ENCODE results near the gene ZNF850. TPM values are rescaled to one million over a fixed set of nuclear protein-coding genes. Genes with fewer than 3 reads are reported as not detected.
"Not testable (repeated sequence)": the region's sequence is repeated elsewhere in the genome, so short reads cannot be mapped to it uniquely, and the experiment has no call there.

Gene ZNF850
- total RNA-seq (3.7 TPM), polyA plus RNA-seq (ENCODE audit: insufficient read depth in 1 of 8, insufficient read length in 8 of 8, low replicate concordance in 1 of 8) (1 to 10 TPM in 6 of 8 donors, under 1 TPM in 2; 0.91 to 2.0 (median 1.3) TPM)
- long read RNA-seq, donor 1, full-length matches to known transcripts, result 1 of 1 reads
- long read RNA-seq, donor 1, partial matches to known transcripts, result 0 of 1 reads
- long read RNA-seq, donor 1, other reads (novel, unspliced or antisense), result 0 of 1 reads
- long read RNA-seq, donor 2, result 0 reads
- long read RNA-seq, donor 3, result 0 reads
- long read RNA-seq, donor 4, full-length matches to known transcripts, result 1 of 1 reads
- long read RNA-seq, donor 4, partial matches to known transcripts, result 0 of 1 reads
- long read RNA-seq, donor 4, other reads (novel, unspliced or antisense), result 0 of 1 reads
- long read RNA-seq, donor 5, partial matches to known transcripts, result 6 of 6 reads
- long read RNA-seq, donor 5, other reads (novel, unspliced or antisense), result 0 of 6 reads
- long read RNA-seq, donor 6, full-length matches to known transcripts, result 1 of 1 reads
- long read RNA-seq, donor 6, partial matches to known transcripts, result 0 of 1 reads
- long read RNA-seq, donor 6, other reads (novel, unspliced or antisense), result 0 of 1 reads
- long read RNA-seq, donor 7, result 0 reads
- long read RNA-seq, donor 8, result 0 reads
- long read RNA-seq, donor 9, full-length matches to known transcripts, result 1 of 1 reads
- long read RNA-seq, donor 9, partial matches to known transcripts, result 0 of 1 reads
- long read RNA-seq, donor 9, other reads (novel, unspliced or antisense), result 0 of 1 reads
- long read RNA-seq, donor 10, full-length matches to known transcripts, result 1 of 20 reads
- long read RNA-seq, donor 10, partial matches to known transcripts, result 19 of 20 reads
- long read RNA-seq, donor 10, other reads (novel, unspliced or antisense), result 0 of 20 reads
- long read RNA-seq, donor 11, result 0 reads

DNA sequence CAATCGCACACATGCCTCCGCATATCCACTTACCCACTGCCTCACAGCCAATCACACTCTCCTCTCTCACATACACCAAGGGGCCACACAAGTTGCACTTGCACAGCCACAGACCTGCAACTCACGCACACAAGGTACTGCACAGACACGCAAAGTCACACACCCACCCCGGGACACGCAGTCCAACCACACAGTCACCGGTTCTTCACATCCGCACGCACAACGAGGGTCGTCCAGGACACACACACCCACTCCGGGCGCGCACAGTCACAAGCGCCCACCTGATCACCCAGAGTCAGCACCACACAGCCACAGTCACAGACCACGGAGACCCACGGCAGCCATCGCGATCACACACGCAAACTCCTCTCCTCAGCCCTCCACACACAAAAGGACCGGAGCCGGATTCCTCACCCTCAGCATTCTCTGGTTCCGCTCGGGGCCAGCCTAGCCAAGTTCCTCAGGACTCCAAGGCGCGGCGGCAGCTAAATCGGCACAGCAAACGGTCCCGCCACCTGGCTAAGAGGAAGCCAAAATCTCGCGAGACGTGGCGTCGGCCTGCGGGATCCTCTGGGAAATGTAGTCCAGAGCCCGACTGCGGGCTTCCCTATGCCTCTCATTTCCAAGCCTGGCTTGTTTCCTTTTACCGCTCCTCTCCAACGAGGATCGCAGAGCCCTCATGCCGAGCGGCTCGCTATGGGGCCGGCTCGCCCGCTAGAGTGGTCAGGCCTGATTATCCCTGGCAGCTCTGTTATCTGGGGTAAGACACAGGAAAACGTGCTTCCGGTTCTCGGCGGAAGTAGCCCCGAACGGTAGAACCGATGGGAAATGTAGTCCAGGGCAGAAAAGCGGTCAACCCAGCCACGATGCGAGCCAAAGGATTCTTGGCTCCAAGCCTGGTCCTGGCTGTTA, at the start of gene ZNF850:
Gene ZNF850 (minus strand): TSS at position 497 of the 912 bp plus-strand sequence. CDS start 10,201 bp downstream, outside the sequence.
- WGBS (ENCODE audit: insufficient coverage), result under 1% methylated on average over 42 of the region's 57 CpGs
- H3K27me3 ChIP-seq (ENCODE audit: control insufficient read depth, insufficient read depth, low read length), result no peaks in the 10 kb centered on the region
- peak within 1 kb of the TSS; percentile 83 for H3K4me3 ChIP-seq (ENCODE audit: low read length)
- peaks cover 21% of the 10 kb centered on the region for H3K9me3 ChIP-seq (replicated peaks; ENCODE audit: control insufficient read depth, low read depth, low read length)
- H3K4me1 ChIP-seq (ENCODE audit: control insufficient read depth, insufficient read depth, low read length), result peaks cover 13% of the 10 kb centered on the region
- H3K27ac ChIP-seq (ENCODE audit: low read length), result peak within 1 kb of the TSS; percentile 91
- H3K36me3 ChIP-seq (ENCODE audit: control insufficient read depth, insufficient read depth, low read length), result peaks cover 7% of the 10 kb centered on the region
- peak; percentile 97 for DNase-seq

DNA sequence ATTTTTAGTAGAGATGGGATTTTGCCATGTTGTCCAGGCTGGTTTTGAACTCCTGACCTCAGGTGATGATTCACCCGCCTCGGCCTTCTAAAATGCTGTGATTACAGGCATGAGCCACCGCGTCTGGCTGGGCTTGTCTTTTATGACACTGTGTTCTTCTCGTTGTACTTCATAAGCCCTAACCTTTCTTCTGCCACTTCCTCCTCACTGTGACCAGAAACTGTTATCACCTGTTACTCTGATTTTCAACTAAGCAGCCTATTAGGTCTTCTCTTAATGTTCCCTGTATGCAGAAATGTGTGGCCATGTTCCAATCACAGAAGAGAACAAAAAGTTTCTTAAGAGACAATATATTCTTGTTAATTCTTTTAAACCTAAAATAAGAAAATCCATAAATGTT, 49.2 kb upstream of the ZNF850 start:
- Histone ChIP-seq H3K9me3 (replicated peaks; ENCODE audit: control insufficient read depth, low read depth, low read length) (peaks cover 77% of the 10 kb centered on the region), H3K36me3 (ENCODE audit: control insufficient read depth, insufficient read depth, low read length) (peaks cover 50% of the 10 kb centered on the region)

DNA sequence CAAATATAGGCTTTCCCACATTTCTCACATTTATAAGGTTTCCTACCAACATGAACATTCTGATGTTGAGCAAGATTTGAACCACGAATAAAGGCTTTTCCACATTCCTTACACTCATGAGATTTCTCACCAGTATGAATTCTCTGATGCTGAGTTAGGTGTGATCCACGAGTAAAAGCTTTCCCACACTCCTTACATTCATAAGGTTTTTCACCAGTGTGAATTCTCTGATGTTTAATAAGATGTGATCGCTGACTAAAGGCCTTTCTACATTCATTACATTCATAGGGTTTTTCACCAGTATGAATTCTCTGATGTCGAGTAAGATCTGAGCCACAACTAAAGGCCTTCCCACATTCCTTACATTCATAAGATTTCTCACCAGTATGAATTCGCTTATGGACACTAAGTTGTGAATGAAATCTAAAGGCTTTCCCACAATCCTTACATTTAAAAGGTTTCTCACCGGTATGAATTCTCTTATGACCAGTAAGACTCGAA, 46.6 kb upstream of the ZNF850 start:
- Histone ChIP-seq H3K36me3 (ENCODE audit: control insufficient read depth, insufficient read depth, low read length) (peaks cover 44% of the 10 kb centered on the region), H3K4me3 (ENCODE audit: low read length) (no peak overlapping the region), H3K9me3 (replicated peaks; ENCODE audit: control insufficient read depth, low read depth, low read length) (peaks cover 78% of the 10 kb centered on the region), H3K27me3 (ENCODE audit: control insufficient read depth, insufficient read depth, low read length) (no peaks in the 10 kb centered on the region), H3K27ac (ENCODE audit: low read length) (no peak overlapping the region), H3K4me1 (ENCODE audit: control insufficient read depth, insufficient read depth, low read length) (no peaks in the 10 kb centered on the region)
- no peak for DNase-seq
- WGBS (ENCODE audit: insufficient coverage), result no CpG with 5 or more reads among the region's 7 CpGs

More for the DNA sequence above, 49.2 kb upstream of the ZNF850 start:
- no peak for DNase-seq
- H3K4me1 ChIP-seq (ENCODE audit: control insufficient read depth, insufficient read depth, low read length), result no peaks in the 10 kb centered on the region
- no peak overlapping the region for H3K4me3 ChIP-seq (ENCODE audit: low read length)
- H3K27me3 ChIP-seq (ENCODE audit: control insufficient read depth, insufficient read depth, low read length), result no peaks in the 10 kb centered on the region
- WGBS (ENCODE audit: insufficient coverage), result 100% methylated on average over 2 of the region's 5 CpGs
- no peak overlapping the region for H3K27ac ChIP-seq (ENCODE audit: low read length)

DNA sequence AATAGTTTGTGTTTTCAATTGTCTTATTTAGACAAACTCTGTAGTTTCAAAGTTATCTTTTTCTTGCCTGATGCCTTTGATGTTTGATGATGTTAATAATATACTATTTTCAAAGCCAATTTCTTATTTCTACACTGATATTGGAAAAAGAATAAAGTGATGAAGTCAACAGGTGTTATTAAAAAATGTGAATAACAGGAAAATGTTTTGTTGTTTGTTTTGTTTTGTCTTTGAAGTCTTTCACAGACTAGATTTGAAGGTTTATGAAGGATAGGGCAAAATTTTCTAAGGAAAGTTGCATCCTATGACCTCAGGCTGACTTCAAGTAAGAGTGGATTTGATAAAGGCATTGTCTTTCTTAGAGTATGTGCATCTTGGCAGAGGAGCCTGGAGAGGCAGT, 34.4 kb upstream of the ZNF850 start:
- Histone ChIP-seq H3K36me3 (ENCODE audit: control insufficient read depth, insufficient read depth, low read length) (peaks cover 8% of the 10 kb centered on the region), H3K4me3 (ENCODE audit: low read length) (no peak overlapping the region), H3K27me3 (ENCODE audit: control insufficient read depth, insufficient read depth, low read length) (no peaks in the 10 kb centered on the region), H3K9me3 (replicated peaks; ENCODE audit: control insufficient read depth, low read depth, low read length) (peaks cover 35% of the 10 kb centered on the region), H3K4me1 (ENCODE audit: control insufficient read depth, insufficient read depth, low read length) (no peaks in the 10 kb centered on the region), H3K27ac (ENCODE audit: low read length) (no peak overlapping the region)
- DNase-seq, result no peak

GRCh38 chr19:36805364-36805763, 32.8 kb upstream of the ZNF850 start:
- Histone ChIP-seq H3K36me3 (ENCODE audit: control insufficient read depth, insufficient read depth, low read length) (peaks cover 18% of the 10 kb centered on the region), H3K9me3 (replicated peaks; ENCODE audit: control insufficient read depth, low read depth, low read length) (peaks cover 34% of the 10 kb centered on the region), H3K27ac (ENCODE audit: low read length) (no peak overlapping the region)

GRCh38 chr19:36797786-36798108, 25.1 kb upstream of the ZNF850 start:
- 0% methylated on average over 5 of the region's 9 CpGs for WGBS (ENCODE audit: insufficient coverage)
- peaks cover 16% of the 10 kb centered on the region for H3K36me3 ChIP-seq (ENCODE audit: control insufficient read depth, insufficient read depth, low read length)
- DNase-seq, result no peak

More at GRCh38 chr19:36805364-36805763, 32.8 kb upstream of the ZNF850 start:
- Histone ChIP-seq H3K4me3 (ENCODE audit: low read length) (no peak overlapping the region), H3K27me3 (ENCODE audit: control insufficient read depth, insufficient read depth, low read length) (no peaks in the 10 kb centered on the region), H3K4me1 (ENCODE audit: control insufficient read depth, insufficient read depth, low read length) (no peaks in the 10 kb centered on the region)
- WGBS (ENCODE audit: insufficient coverage), result no CpG with 5 or more reads among the region's 1 CpG
- no peak for DNase-seq

DNA sequence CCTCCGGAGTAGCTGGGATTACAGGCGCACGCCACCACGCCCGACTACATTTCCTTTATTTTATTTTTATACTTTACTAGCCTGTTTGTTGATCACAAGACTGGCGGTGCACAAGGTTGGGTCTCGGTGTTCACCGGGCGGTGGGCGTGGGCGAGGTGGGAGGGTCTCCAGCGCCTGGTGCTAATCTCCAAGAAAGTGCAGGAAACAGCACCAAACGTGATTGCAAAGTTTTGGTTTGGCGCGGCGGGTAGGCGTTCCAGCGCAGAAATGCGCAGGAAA, 24.0 kb upstream of the ZNF850 start:
- Histone ChIP-seq H3K4me1 (ENCODE audit: control insufficient read depth, insufficient read depth, low read length) (no peaks in the 10 kb centered on the region), H3K36me3 (ENCODE audit: control insufficient read depth, insufficient read depth, low read length) (peaks cover 10% of the 10 kb centered on the region), H3K4me3 (ENCODE audit: low read length) (peak overlapping the region; percentile 82), H3K27me3 (ENCODE audit: control insufficient read depth, insufficient read depth, low read length) (no peaks in the 10 kb centered on the region), H3K27ac (ENCODE audit: low read length) (peak overlapping the region; percentile 94), H3K9me3 (replicated peaks; ENCODE audit: control insufficient read depth, low read depth, low read length) (peaks cover 15% of the 10 kb centered on the region)
- 7% methylated on average over 14 of the region's 19 CpGs for WGBS (ENCODE audit: insufficient coverage)
- no peak for DNase-seq

More at GRCh38 chr19:36797786-36798108, 25.1 kb upstream of the ZNF850 start:
- Histone ChIP-seq H3K27ac (ENCODE audit: low read length) (peak overlapping the region; percentile 94), H3K4me3 (ENCODE audit: low read length) (peak overlapping the region; percentile 82), H3K4me1 (ENCODE audit: control insufficient read depth, insufficient read depth, low read length) (no peaks in the 10 kb centered on the region), H3K9me3 (replicated peaks; ENCODE audit: control insufficient read depth, low read depth, low read length) (peaks cover 16% of the 10 kb centered on the region), H3K27me3 (ENCODE audit: control insufficient read depth, insufficient read depth, low read length) (no peaks in the 10 kb centered on the region)

- not testable (repeated sequence) for H3K27ac ChIP-seq (ENCODE audit: low read length); H3K4me3 ChIP-seq (ENCODE audit: low read length); H3K4me1 ChIP-seq (ENCODE audit: control insufficient read depth, insufficient read depth, low read length); DNase-seq; H3K36me3 ChIP-seq (ENCODE audit: control insufficient read depth, insufficient read depth, low read length); H3K27me3 ChIP-seq (ENCODE audit: control insufficient read depth, insufficient read depth, low read length)
- peaks cover 11% of the 10 kb centered on the region for H3K9me3 ChIP-seq (replicated peaks; ENCODE audit: control insufficient read depth, low read depth, low read length)
- WGBS (ENCODE audit: insufficient coverage), result 5% methylated on average over 22 of the region's 34 CpGs
These were observed 19.0 kb upstream of the ZNF850 start for GRCh38 chr19:36791420-36792141.

DNA sequence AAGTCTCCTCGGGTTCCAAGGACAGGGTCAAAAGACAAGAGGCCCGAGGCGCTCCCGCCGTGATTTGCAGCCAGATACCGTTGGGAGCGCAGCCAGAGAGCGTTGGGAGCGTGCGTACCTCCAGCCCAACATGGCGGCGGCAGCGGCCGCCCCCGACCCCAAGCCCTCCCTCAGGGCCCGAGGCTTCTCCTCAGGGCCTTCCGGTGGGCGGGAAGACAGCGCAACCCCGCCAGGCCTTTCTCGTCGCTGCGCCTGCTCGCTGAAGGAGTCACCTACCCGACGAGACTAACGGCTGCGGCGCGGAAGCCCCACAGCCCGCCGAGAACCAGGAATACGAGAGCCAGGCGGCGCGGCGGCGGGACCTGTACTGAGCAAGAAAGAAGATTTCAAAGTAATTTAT, 3.2 kb upstream of the ZNF850 start:
- H3K36me3 ChIP-seq (ENCODE audit: control insufficient read depth, insufficient read depth, low read length), result no peaks in the 10 kb centered on the region
- H3K27me3 ChIP-seq (ENCODE audit: control insufficient read depth, insufficient read depth, low read length), result no peaks in the 10 kb centered on the region
- peaks cover 13% of the 10 kb centered on the region for H3K4me1 ChIP-seq (ENCODE audit: control insufficient read depth, insufficient read depth, low read length)
- DNase-seq, result peak; percentile 57
- H3K27ac ChIP-seq (ENCODE audit: low read length), result peak overlapping the region; percentile 69
- 16% methylated on average over 28 of the region's 38 CpGs for WGBS (ENCODE audit: insufficient coverage)
- peaks cover 4% of the 10 kb centered on the region for H3K9me3 ChIP-seq (replicated peaks; ENCODE audit: control insufficient read depth, low read depth, low read length)
- peak overlapping the region; percentile 41 for H3K4me3 ChIP-seq (ENCODE audit: low read length)

Measured in muscle of leg (tissue), 16 donors.